Activated CD8-positive, alpha-beta T cell treated with anti-CD3 and anti-CD28 coated beads for 36 hours (primary cell): Measurements from ENCODE around the gene COQ9. TPM values are rescaled to one million over a fixed set of nuclear protein-coding genes. Genes with fewer than 3 reads are reported as not detected.

Source experiments
- ATAC-seq: fragments of 200-7000 bp; cut with Tn5 transposase; one replicate; pipeline ENCODE4 v1.10.0; 2021; ENCODE audit warnings: mild to moderate bottlenecking, moderate library complexity
- CTCF ChIA-PET: fragments of 350-600 bp; sonication (Branson Sonifier 250); formaldehyde crosslinking; loops from one replicate; lab custom pipeline; 2021; ENCODE audit warnings: antibody characterized with exemption; lab: Charles Lee
- POLR2A ChIA-PET: fragments of 350-600 bp; sonication (Branson Sonifier 250); formaldehyde crosslinking; loops from one replicate; lab custom pipeline; 2021; ENCODE audit warnings: antibody characterized with exemption; lab: Charles Lee
- DNase-seq: peaks from one replicate; pipeline ENCODE4 v3.0.0-alpha.2; 2020
- H3K27ac Mint-ChIP-seq: one replicate; pipeline ENCODE4 v1.8.0; 2021; ENCODE audit warnings: mild to moderate bottlenecking, mixed read lengths
- H3K27me3 Mint-ChIP-seq: one replicate; pipeline ENCODE4 v1.8.0; 2021; ENCODE audit warnings: mixed read lengths
- H3K36me3 Mint-ChIP-seq: one replicate; pipeline ENCODE4 v1.8.0; 2021; ENCODE audit warnings: low read depth, mixed read lengths
- H3K4me1 Mint-ChIP-seq: one replicate; pipeline ENCODE4 v1.8.0; 2021; ENCODE audit warnings: low read depth, mixed read lengths
- H3K4me3 Mint-ChIP-seq: one replicate; pipeline ENCODE4 v1.8.0; 2021; ENCODE audit warnings: mild to moderate bottlenecking, moderate library complexity, mixed read lengths
- H3K9me3 Mint-ChIP-seq: one replicate; pipeline ENCODE4 v1.8.0; 2021; ENCODE audit warnings: mixed read lengths
- CTCF ChIP-seq: fragments of 200-600 bp; IDR thresholded peaks from one replicate; pipeline ENCODE4 v1.8.0; 2022; ENCODE audit warnings: antibody characterized with exemption, mild to moderate bottlenecking
- intact Hi-C: fragments of 100-400 bp; cut with micrococcal nuclease; formaldehyde crosslinking; loops from one replicate; pipeline ENCODE4 v1.10.0; 2022
- total RNA-seq, 2 experiments: library from RNA; stranded (reverse); gene quantifications; one replicate each; pipeline ENCODE4 v1.2.3, GENCODE V29; 2021

Gene COQ9
- total RNA-seq, 2 experiments from 2014 or later, result 39.3 to 39.6 TPM

GRCh38 chr16:57409870-57410587, 37.2 kb upstream of the COQ9 start:
- peaks cover 5% of the 10 kb centered on the region for H3K4me1 Mint-ChIP-seq
- H3K27ac Mint-ChIP-seq, result no peak overlapping the region
- CTCF ChIA-PET, result interaction anchor here (1.3 to 1.4 kb wide), 2 partner anchors 9 to 109 kb away, joined by 4 read pairs; no protein-coding TSS in a partner anchor
- no peak for TF ChIP-seq CTCF
- no peaks in the 10 kb centered on the region for H3K36me3 Mint-ChIP-seq
- no peak overlapping the region for H3K4me3 Mint-ChIP-seq
- ATAC-seq, result no peak
- H3K9me3 Mint-ChIP-seq, result no peaks in the 10 kb centered on the region
- H3K27me3 Mint-ChIP-seq, result peaks cover 2% of the 10 kb centered on the region
- DNase-seq, result no peak
- POLR2A ChIA-PET, result no interaction called here
- intact Hi-C loops, result no loop called here

- POLR2A ChIA-PET, result interaction anchor here (1.3 kb wide), 1 partner anchor 111 kb away, joined by 4 read pairs; no protein-coding TSS in a partner anchor
- intact Hi-C loops, result no loop called here
- Mint-ChIP-seq H3K4me3 (no peak overlapping the region), H3K27me3 (no peaks in the 10 kb centered on the region), H3K36me3 (no peaks in the 10 kb centered on the region), H3K9me3 (no peaks in the 10 kb centered on the region), H3K27ac (no peak overlapping the region), H3K4me1 (no peaks in the 10 kb centered on the region)
- CTCF ChIA-PET, result interaction anchor here (10.9 kb wide), 1 partner anchor 109 kb away, joined by 258 read pairs; no protein-coding TSS in a partner anchor
- DNase-seq (no peak), ATAC-seq (no peak)
- TF ChIP-seq CTCF, result no peak
Observed at GRCh38 chr16:57411362-57411976, 35.8 kb upstream of the COQ9 start.

- no peak overlapping the region for H3K27ac Mint-ChIP-seq
- peaks cover 8% of the 10 kb centered on the region for H3K4me1 Mint-ChIP-seq
- no peaks in the 10 kb centered on the region for H3K9me3 Mint-ChIP-seq
- TF ChIP-seq CTCF, result no peak
- intact Hi-C loops, result no loop called here
- DNase-seq (no peak), ATAC-seq (no peak)
- H3K27me3 Mint-ChIP-seq, result no peaks in the 10 kb centered on the region
- POLR2A ChIA-PET, result no interaction called here
- CTCF ChIA-PET, result interaction anchor here (0.8 to 10.9 kb wide), 2 partner anchors 8 to 110 kb away, joined by 3 to 258 read pairs; partner anchors contain the start of gene CCL17
- no peak overlapping the region for H3K4me3 Mint-ChIP-seq
- no peaks in the 10 kb centered on the region for H3K36me3 Mint-ChIP-seq
Observed at GRCh38 chr16:57412584-57412983, 34.7 kb upstream of the COQ9 start.

GRCh38 chr16:57413301-57413730, 34.0 kb upstream of the COQ9 start:
- TF ChIP-seq CTCF, result no peak
- Mint-ChIP-seq H3K9me3 (no peaks in the 10 kb centered on the region), H3K4me1 (peaks cover 12% of the 10 kb centered on the region), H3K4me3 (no peak overlapping the region), H3K27me3 (no peaks in the 10 kb centered on the region), H3K27ac (no peak overlapping the region), H3K36me3 (no peaks in the 10 kb centered on the region)
- ATAC-seq (no peak), DNase-seq (no peak)
- intact Hi-C loops, result no loop called here
- CTCF ChIA-PET, result interaction anchor here (0.8 to 10.9 kb wide), 3 partner anchors 9 to 111 kb away, joined by 3 to 258 read pairs (median 5); partner anchors contain the start of gene CCL17
- POLR2A ChIA-PET, result interaction anchor here (1.3 kb wide), 1 partner anchor 113 kb away, joined by 6 read pairs; no protein-coding TSS in a partner anchor

- intact Hi-C loops, result no loop called here
- ChIA-PET CTCF (interaction anchor here (1.4 to 10.9 kb wide), 2 partner anchors 20 to 111 kb away, joined by 5 to 258 read pairs; no protein-coding TSS in a partner anchor), POLR2A (interaction anchor here (1.3 kb wide), 1 partner anchor 113 kb away, joined by 6 read pairs; no protein-coding TSS in a partner anchor)
- ATAC-seq (no peak), DNase-seq (no peak)
- no peak for TF ChIP-seq CTCF
- H3K27ac Mint-ChIP-seq, result no peak overlapping the region
- H3K4me1 Mint-ChIP-seq, result peaks cover 14% of the 10 kb centered on the region
- H3K36me3 Mint-ChIP-seq, result no peaks in the 10 kb centered on the region
- H3K9me3 Mint-ChIP-seq, result no peaks in the 10 kb centered on the region
- no peak overlapping the region for H3K4me3 Mint-ChIP-seq
- no peaks in the 10 kb centered on the region for H3K27me3 Mint-ChIP-seq
Observed at GRCh38 chr16:57413733-57414132, 33.5 kb upstream of the COQ9 start.
